CD8-positive, alpha-beta memory T cell (primary cell): ENCODE results near the gene MARK1. TPM values are rescaled to one million over a fixed set of nuclear protein-coding genes. Genes with fewer than 3 reads are reported as not detected.

Experiments
- CTCF ChIA-PET: fragments of 350-600 bp; sonication (Branson Sonifier 250); formaldehyde crosslinking; loops from one replicate; lab custom pipeline; 2021; ENCODE audit warnings: antibody characterized with exemption; lab: Charles Lee
- POLR2A ChIA-PET: fragments of 350-600 bp; sonication (Branson Sonifier 250); formaldehyde crosslinking; loops from one replicate; lab custom pipeline; 2021; ENCODE audit warnings: antibody characterized with exemption; lab: Charles Lee
- DNase-seq, 5 donors: peaks; one replicate each; pipeline versions ENCODE4 v3.0.0 to v3.0.0-alpha.2; 2020 to 2022; ENCODE audit warnings: mixed read lengths in 1 of 5
- H3K27ac ChIP-seq: one replicate; pipeline ENCODE4 v1.7.0; 2013; ENCODE audit warnings: low read depth, mild to moderate bottlenecking, low read length, moderate library complexity
- H3K27me3 ChIP-seq: 2 replicates; pipeline ENCODE4 v1.7.0; 2013; ENCODE audit warnings: low read length, mild to moderate bottlenecking; ENCODE audit not compliant: insufficient read depth, poor library complexity, severe bottlenecking
- H3K36me3 ChIP-seq: 2 replicates; pipeline ENCODE4 v1.7.0; 2013; ENCODE audit warnings: mild to moderate bottlenecking, low read length, moderate library complexity; ENCODE audit not compliant: insufficient read depth
- H3K4me1 ChIP-seq: 2 replicates; pipeline ENCODE4 v1.7.0; 2013; ENCODE audit warnings: mild to moderate bottlenecking, low read length, moderate library complexity; ENCODE audit not compliant: insufficient read depth
- H3K4me3 ChIP-seq: 2 replicates; pipeline ENCODE4 v1.7.0; 2013; ENCODE audit warnings: mild to moderate bottlenecking, low read length
- H3K9me3 ChIP-seq: 2 replicates; pipeline ENCODE4 v1.7.0; 2013; ENCODE audit warnings: mild to moderate bottlenecking, low read length
- H3K27ac Mint-ChIP-seq, 8 donors: one replicate each; pipeline ENCODE4 v1.8.0; 2020 to 2021; ENCODE audit warnings: mixed read lengths in 8 of 8, mild to moderate bottlenecking in 6 of 8, inconsistent platforms in 3 of 8, moderate library complexity in 3 of 8
- H3K27me3 Mint-ChIP-seq, 2 donors: one replicate each; pipeline ENCODE4 v1.8.0; 2020 to 2021; ENCODE audit warnings: mixed read lengths in 2 of 2, mild to moderate bottlenecking in 1 of 2, moderate library complexity in 1 of 2
- H3K36me3 Mint-ChIP-seq, 3 donors: one replicate each; pipeline ENCODE4 v1.8.0; 2020 to 2021; ENCODE audit warnings: mixed read lengths in 3 of 3, inconsistent platforms in 1 of 3, mild to moderate bottlenecking in 1 of 3
- H3K4me1 Mint-ChIP-seq, 3 donors: one replicate each; pipeline ENCODE4 v1.8.0; 2020 to 2021; ENCODE audit warnings: mixed read lengths in 3 of 3, inconsistent platforms in 1 of 3, mild to moderate bottlenecking in 1 of 3
- H3K4me3 Mint-ChIP-seq, 7 donors: one replicate each; pipeline ENCODE4 v1.8.0; 2020 to 2021; ENCODE audit warnings: mixed read lengths in 7 of 7, mild to moderate bottlenecking in 6 of 7, moderate library complexity in 4 of 7, inconsistent platforms in 2 of 7
- H3K9me3 Mint-ChIP-seq, 5 donors: one replicate each; pipeline ENCODE4 v1.8.0; 2020 to 2022; ENCODE audit warnings: mixed read lengths in 5 of 5, mild to moderate bottlenecking in 3 of 5, moderate library complexity in 2 of 5, inconsistent platforms in 1 of 5
- polyA plus RNA-seq: library from polyadenylated mRNA; unstranded; fragments of 300-500 nt; fragmentation: Illumina TruSeq; gene quantifications from one replicate; pipeline ENCODE4 v1.2.3, GENCODE V29; 2021
- total RNA-seq, 2 experiments: library from RNA; stranded (reverse); gene quantifications; one replicate each; pipeline ENCODE4 v1.2.3, GENCODE V29; 2021

The MARK1 gene
- total and polyA plus RNA-seq, 3 experiments from 2014 or later, result 0.09 TPM; not detected in 2

GRCh38 chr1:220533504-220534109, 5.7 kb downstream of the MARK1 start:
- Histone ChIP-seq H3K4me1 (no peaks in the 10 kb centered on the region), H3K27ac (no peak overlapping the region), H3K27me3 (peaks cover 12% of the 10 kb centered on the region), H3K4me3 (no peak overlapping the region), H3K36me3 (no peaks in the 10 kb centered on the region), H3K9me3 (no peaks in the 10 kb centered on the region)
- Mint-ChIP-seq H3K4me1 (peaks cover 8 to 9% (median 8%) of the 10 kb centered on the region in 3 donors), H3K9me3 (peaks cover 0 to 18% (median 7%) of the 10 kb centered on the region in 5 donors), H3K4me3 (no peak overlapping the region), H3K27ac (no peak overlapping the region), H3K36me3 (no peaks in the 10 kb centered on the region), H3K27me3 (peaks cover 18 to 40% of the 10 kb centered on the region in 2 donors)
- no peak for DNase-seq
- ChIA-PET POLR2A (no interaction called here), CTCF (no interaction called here)

- CTCF ChIA-PET, result no interaction called here
- no peaks in the 10 kb centered on the region for H3K27me3 ChIP-seq
- POLR2A ChIA-PET, result no interaction called here
- Mint-ChIP-seq H3K9me3 (peaks cover 0 to 7% (median 0%) of the 10 kb centered on the region in 5 donors), H3K4me1 (no peaks in the 10 kb centered on the region), H3K27ac (no peak overlapping the region), H3K4me3 (no peak overlapping the region), H3K36me3 (no peaks in the 10 kb centered on the region), H3K27me3 (peaks cover 11 to 30% of the 10 kb centered on the region in 2 donors)
- H3K9me3 ChIP-seq, result no peaks in the 10 kb centered on the region
- H3K4me3 ChIP-seq, result no peak overlapping the region
- H3K4me1 ChIP-seq, result no peaks in the 10 kb centered on the region
- no peaks in the 10 kb centered on the region for H3K36me3 ChIP-seq
- H3K27ac ChIP-seq, result no peak overlapping the region
- DNase-seq, result no peak
Observed at GRCh38 chr1:220544901-220545303, 17.0 kb downstream of the MARK1 start.

GRCh38 chr1:220550811-220551399, 23.0 kb downstream of the MARK1 start:
- POLR2A ChIA-PET, result no interaction called here
- no peak overlapping the region for H3K4me3 Mint-ChIP-seq
- no peaks in the 10 kb centered on the region for H3K4me1 Mint-ChIP-seq
- H3K4me3 ChIP-seq, result no peak overlapping the region
- no peak overlapping the region for H3K27ac Mint-ChIP-seq
- no peaks in the 10 kb centered on the region for H3K9me3 ChIP-seq
- peaks cover 0 to 4% (median 0%) of the 10 kb centered on the region in 5 donors for H3K9me3 Mint-ChIP-seq
- no peak overlapping the region for H3K27ac ChIP-seq
- no peak for DNase-seq
- H3K4me1 ChIP-seq, result no peaks in the 10 kb centered on the region
- CTCF ChIA-PET, result no interaction called here
- H3K36me3 ChIP-seq, result no peaks in the 10 kb centered on the region
- no peaks in the 10 kb centered on the region for H3K27me3 ChIP-seq
- H3K36me3 Mint-ChIP-seq, result no peaks in the 10 kb centered on the region
- H3K27me3 Mint-ChIP-seq, result peaks cover 10 to 12% of the 10 kb centered on the region in 2 donors

GRCh38 chr1:220551718-220552117, 23.8 kb downstream of the MARK1 start:
- CTCF ChIA-PET, result no interaction called here
- H3K27ac Mint-ChIP-seq, result no peak overlapping the region
- POLR2A ChIA-PET, result no interaction called here

GRCh38 chr1:220552672-220553260, 24.8 kb downstream of the MARK1 start:
- Histone ChIP-seq H3K9me3 (no peaks in the 10 kb centered on the region), H3K4me3 (no peak overlapping the region), H3K36me3 (no peaks in the 10 kb centered on the region), H3K27ac (no peak overlapping the region), H3K27me3 (no peaks in the 10 kb centered on the region), H3K4me1 (no peaks in the 10 kb centered on the region)
- Mint-ChIP-seq H3K9me3 (peaks cover 0 to 4% (median 0%) of the 10 kb centered on the region in 5 donors), H3K27ac (no peak overlapping the region), H3K4me3 (no peak overlapping the region), H3K4me1 (no peaks in the 10 kb centered on the region), H3K27me3 (peaks cover 7 to 9% of the 10 kb centered on the region in 2 donors), H3K36me3 (no peaks in the 10 kb centered on the region)
- CTCF ChIA-PET, result no interaction called here
- no peak for DNase-seq
- POLR2A ChIA-PET, result no interaction called here

More at GRCh38 chr1:220551718-220552117, 23.8 kb downstream of the MARK1 start:
- Mint-ChIP-seq H3K27me3 (peaks cover 8 to 9% of the 10 kb centered on the region in 2 donors), H3K4me1 (no peaks in the 10 kb centered on the region), H3K36me3 (no peaks in the 10 kb centered on the region), H3K4me3 (no peak overlapping the region), H3K9me3 (peaks cover 0 to 4% (median 0%) of the 10 kb centered on the region in 5 donors)
- no peak for DNase-seq
- H3K27ac ChIP-seq, result no peak overlapping the region
- H3K4me3 ChIP-seq, result no peak overlapping the region
- H3K9me3 ChIP-seq, result no peaks in the 10 kb centered on the region
- no peaks in the 10 kb centered on the region for H3K4me1 ChIP-seq
- no peaks in the 10 kb centered on the region for H3K36me3 ChIP-seq
- no peaks in the 10 kb centered on the region for H3K27me3 ChIP-seq

GRCh38 chr1:220556641-220557040, 28.7 kb downstream of the MARK1 start:
- H3K4me1 Mint-ChIP-seq, result no peaks in the 10 kb centered on the region

GRCh38 chr1:220563564-220563963, 35.6 kb downstream of the MARK1 start:
- POLR2A ChIA-PET, result no interaction called here
- H3K9me3 ChIP-seq, result no peaks in the 10 kb centered on the region
- Mint-ChIP-seq H3K27me3 (peaks cover 2 to 4% of the 10 kb centered on the region in 2 donors), H3K9me3 (no peaks in the 10 kb centered on the region), H3K36me3 (no peaks in the 10 kb centered on the region), H3K27ac (no peak overlapping the region), H3K4me1 (no peaks in the 10 kb centered on the region), H3K4me3 (no peak overlapping the region)
- CTCF ChIA-PET, result no interaction called here
- H3K27me3 ChIP-seq, result no peaks in the 10 kb centered on the region
- no peaks in the 10 kb centered on the region for H3K36me3 ChIP-seq
- no peak overlapping the region for H3K27ac ChIP-seq
- no peak overlapping the region for H3K4me3 ChIP-seq
- no peaks in the 10 kb centered on the region for H3K4me1 ChIP-seq
- no peak for DNase-seq

More at GRCh38 chr1:220556641-220557040, 28.7 kb downstream of the MARK1 start:
- no peak for DNase-seq
- H3K9me3 ChIP-seq, result no peaks in the 10 kb centered on the region
- H3K27me3 Mint-ChIP-seq, result peaks cover 3 to 4% of the 10 kb centered on the region in 2 donors
- POLR2A ChIA-PET, result no interaction called here
- no peak overlapping the region for H3K4me3 ChIP-seq
- H3K4me3 Mint-ChIP-seq, result no peak overlapping the region
- H3K36me3 ChIP-seq, result no peaks in the 10 kb centered on the region
- peaks cover 0 to 4% (median 0%) of the 10 kb centered on the region in 5 donors for H3K9me3 Mint-ChIP-seq
- no peak overlapping the region for H3K27ac ChIP-seq
- CTCF ChIA-PET, result no interaction called here
- H3K27ac Mint-ChIP-seq, result no peak overlapping the region
- H3K36me3 Mint-ChIP-seq, result no peaks in the 10 kb centered on the region
- no peaks in the 10 kb centered on the region for H3K4me1 ChIP-seq
- no peaks in the 10 kb centered on the region for H3K27me3 ChIP-seq

GRCh38 chr1:220564216-220564615, 36.3 kb downstream of the MARK1 start:
- no peak for DNase-seq
- H3K4me3 Mint-ChIP-seq, result no peak overlapping the region
- ChIA-PET CTCF (no interaction called here), POLR2A (no interaction called here)
- Histone ChIP-seq H3K4me1 (no peaks in the 10 kb centered on the region), H3K9me3 (no peaks in the 10 kb centered on the region), H3K27ac (no peak overlapping the region), H3K36me3 (no peaks in the 10 kb centered on the region), H3K27me3 (no peaks in the 10 kb centered on the region), H3K4me3 (no peak overlapping the region)
- H3K27ac Mint-ChIP-seq, result no peak overlapping the region
- peaks cover 2 to 4% of the 10 kb centered on the region in 2 donors for H3K27me3 Mint-ChIP-seq
- H3K4me1 Mint-ChIP-seq, result no peaks in the 10 kb centered on the region
- H3K9me3 Mint-ChIP-seq, result no peaks in the 10 kb centered on the region
- no peaks in the 10 kb centered on the region for H3K36me3 Mint-ChIP-seq
